HEK293T (cell line): Measurements from ENCODE around the gene AEN.

Source experiments
- ARNT ChIP-seq: fragments of 450-650 bp; IDR thresholded peaks from 2 replicates; pipeline ENCODE4 v1.6.1; 2017; ENCODE audit warnings: mild to moderate bottlenecking
- BHLHE40 ChIP-seq: fragments of 450-650 bp; IDR thresholded peaks from 2 replicates; pipeline ENCODE4 v1.6.1; 2016; ENCODE audit warnings: mild to moderate bottlenecking, moderate library complexity, borderline replicate concordance
- ELF4 ChIP-seq: fragments of 450-650 bp; IDR thresholded peaks from 2 replicates; pipeline ENCODE4 v1.6.1; 2017; ENCODE audit warnings: antibody characterized with exemption
- FOXK2 ChIP-seq: fragments of 450-650 bp; IDR thresholded peaks from 2 replicates; pipeline ENCODE4 v1.6.1; 2016; ENCODE audit warnings: mild to moderate bottlenecking
- FOXM1 ChIP-seq: fragments of 450-650 bp; IDR thresholded peaks from 2 replicates; pipeline ENCODE4 v1.6.1; 2017; ENCODE audit warnings: mild to moderate bottlenecking, borderline replicate concordance
- HDGF ChIP-seq: fragments of 450-650 bp; IDR thresholded peaks from 2 replicates; pipeline ENCODE4 v1.6.1; 2017; ENCODE audit warnings: antibody characterized with exemption, borderline replicate concordance
- LEF1 ChIP-seq: fragments of 450-650 bp; IDR thresholded peaks from 2 replicates; pipeline ENCODE4 v1.6.1; 2017; ENCODE audit warnings: mild to moderate bottlenecking, borderline replicate concordance
- SP1 ChIP-seq: fragments of 450-650 bp; IDR thresholded peaks from 2 replicates; pipeline ENCODE4 v1.6.1; 2017
- SUZ12 ChIP-seq: fragments of 450-650 bp; IDR thresholded peaks from 2 replicates; pipeline ENCODE4 v1.6.1; 2016; ENCODE audit warnings: mild to moderate bottlenecking
- TARDBP ChIP-seq: fragments of 450-650 bp; IDR thresholded peaks from 2 replicates; pipeline ENCODE4 v1.6.1; 2016
- ZNF384 ChIP-seq: fragments of 450-650 bp; IDR thresholded peaks from 2 replicates; pipeline ENCODE4 v1.6.1; 2016

GRCh38 chr15:88658972-88659931 is 38.1 kb downstream of the AEN start:
- TF ChIP-seq ARNT (no peak), ZNF384 (no peak), LEF1 (no peak), ELF4 (no peak), FOXK2 (no peak), SUZ12 (no peak), SP1 (no peak), FOXM1 (no peak), TARDBP (no peak), BHLHE40 (no peak), HDGF (no peak)
